VCaP (cell line): ENCODE results near the gene SKAP2.
A peak's percentile ranks its signal among the peaks of the same experiment; 100 is the strongest.

Experiments used
- H3K27ac ChIP-seq: fragments of 450-650 bp; 2 replicates; pipeline ENCODE4 v1.5.1; 2017
- CTCF ChIP-seq: fragments of 450-650 bp; conservative IDR thresholded peaks from 2 replicates; pipeline ENCODE4 v1.5.1; 2017; ENCODE audit warnings: mild to moderate bottlenecking, moderate library complexity

The SKAP2 gene

DNA sequence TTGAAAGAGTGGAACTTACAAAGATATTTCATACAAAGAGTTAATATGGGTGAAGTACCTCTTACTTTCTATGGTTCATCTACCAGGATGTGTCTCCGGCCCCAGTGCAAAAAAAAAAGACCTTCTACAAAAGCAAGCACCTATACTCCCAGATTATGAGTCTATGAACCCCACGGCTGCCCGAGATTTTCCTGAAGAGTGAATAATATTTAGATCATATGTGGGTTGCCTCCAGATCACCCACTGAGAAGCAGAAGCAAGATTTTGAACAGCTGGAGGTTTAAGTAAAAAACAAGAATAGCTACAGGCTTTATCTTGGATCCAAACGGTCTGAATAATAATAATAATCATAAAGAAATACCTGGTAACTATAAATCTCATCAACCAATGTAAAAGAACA, 207.7 kb downstream of the SKAP2 start:
- no peak for TF ChIP-seq CTCF
- no peak overlapping the region for H3K27ac ChIP-seq

GRCh38 chr7:26655781-26656180, 208.6 kb downstream of the SKAP2 start:
- no peak overlapping the region for H3K27ac ChIP-seq

DNA sequence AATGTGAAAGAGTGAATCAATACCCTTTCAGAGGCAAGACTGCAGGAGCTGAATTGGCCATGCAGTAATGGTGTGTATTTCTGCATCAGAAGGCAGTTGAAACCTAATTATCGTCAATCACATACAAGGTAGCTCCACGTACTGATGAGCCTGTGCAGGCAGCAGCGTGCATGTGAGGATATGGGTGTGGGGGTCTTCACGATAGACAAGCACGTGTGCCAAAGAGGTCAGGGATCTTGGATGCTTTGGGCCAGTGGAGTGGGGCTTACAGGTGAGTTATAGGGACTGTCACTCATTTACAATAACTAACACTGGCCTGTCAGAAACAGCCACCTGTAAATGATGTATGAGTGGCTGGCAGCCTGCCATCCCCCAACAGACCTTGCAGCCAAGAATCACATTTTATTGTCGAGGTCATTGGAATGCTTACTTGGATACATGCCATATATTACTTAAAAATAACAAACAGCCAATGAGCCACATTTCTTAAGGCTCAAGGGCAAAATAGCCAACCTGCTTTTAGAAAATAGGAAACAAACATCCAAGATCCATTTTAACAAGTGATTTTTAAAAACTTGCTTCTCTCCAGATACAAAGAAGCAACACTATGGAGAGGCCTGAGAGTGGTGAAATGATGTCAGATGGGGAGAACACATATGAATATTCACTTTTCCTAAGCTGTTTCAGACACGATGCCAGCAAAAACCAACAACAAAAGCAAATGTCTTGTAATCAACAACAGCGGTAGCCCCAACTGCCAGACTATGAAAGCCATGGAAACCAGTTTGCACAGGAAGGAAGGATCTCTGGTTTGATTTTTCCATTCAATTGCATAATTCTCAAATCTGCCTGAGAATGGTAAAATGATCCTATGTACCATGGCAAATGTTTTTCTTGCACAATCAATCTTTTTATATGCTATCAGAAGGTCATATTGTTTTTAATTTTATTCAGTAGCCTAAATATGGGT, 210.7 kb downstream of the SKAP2 start:
- no peak for TF ChIP-seq CTCF
- peak overlapping the region; percentile 82 for H3K27ac ChIP-seq

More at GRCh38 chr7:26655781-26656180, 208.6 kb downstream of the SKAP2 start:
- TF ChIP-seq CTCF: no peak

GRCh38 chr7:26652401-26653100, 211.8 kb downstream of the SKAP2 start:
- TF ChIP-seq CTCF: no peak
- H3K27ac ChIP-seq: peak overlapping the region; percentile 82

DNA sequence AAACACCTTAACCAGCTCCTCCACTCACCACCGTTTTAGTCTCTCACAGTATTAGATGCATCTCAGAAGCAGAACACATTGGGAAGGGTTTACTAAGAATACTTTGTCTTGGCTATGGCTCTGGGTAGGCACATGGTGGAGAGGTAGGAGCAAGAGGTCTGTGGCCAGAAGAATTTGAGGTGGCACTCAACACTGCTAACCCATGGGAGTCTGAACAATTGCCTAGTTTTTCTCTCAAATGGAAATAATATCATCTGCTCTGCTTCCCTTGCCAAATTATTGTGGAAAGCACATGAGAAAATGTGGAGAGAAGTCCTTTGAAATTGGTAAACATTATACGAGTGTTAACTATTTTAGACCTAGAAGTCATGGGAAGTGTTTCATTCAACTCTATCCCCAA, 214.3 kb downstream of the SKAP2 start:
- no peak for TF ChIP-seq CTCF
- H3K27ac ChIP-seq: no peak overlapping the region

GRCh38 chr7:26649388-26649787, 215.0 kb downstream of the SKAP2 start:
- H3K27ac ChIP-seq: no peak overlapping the region
- no peak for TF ChIP-seq CTCF

DNA sequence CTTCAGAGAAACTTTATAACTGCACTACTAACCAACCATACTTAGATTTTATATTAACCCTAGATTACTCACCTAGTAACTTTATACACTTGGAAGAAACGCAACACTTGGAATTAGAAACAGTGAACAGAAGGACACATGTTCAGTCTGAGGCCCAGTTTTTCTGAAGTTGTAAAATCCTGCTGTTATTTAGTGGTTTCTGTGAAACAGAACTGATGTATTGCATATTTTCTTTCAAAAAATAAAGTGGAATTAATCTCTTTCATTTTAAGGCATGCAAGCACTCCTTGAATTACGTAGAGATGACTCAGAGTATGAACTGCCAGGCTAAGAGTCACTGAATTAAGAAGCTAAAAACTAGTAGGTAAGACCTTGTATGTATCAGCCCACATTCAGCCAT, 215.8 kb downstream of the SKAP2 start:
- TF ChIP-seq CTCF: no peak
- H3K27ac ChIP-seq: no peak overlapping the region
